Adrenal gland (tissue), 5 donors: ENCODE measurements around the gene SIK2.

ENCODE experiments used
- CTCF ChIP-seq, 6 experiments: fragments of 450-650 bp in 4 of 6; fragments of 200-600 bp in 2 of 6; sonication (generic) in 1 of 6; IDR thresholded peaks; 1 replicate in 5 of 6; 2 replicates in 1 of 6; pipeline versions ENCODE4 v1.5.1 to v1.8.0; 2016 to 2021; ENCODE audit warnings: antibody characterized with exemption in 6 of 6, mild to moderate bottlenecking in 2 of 6, moderate library complexity in 1 of 6
- POLR2A ChIP-seq, 2 donors: fragments of 450-650 bp; IDR thresholded peaks; one replicate each; pipeline ENCODE4 v1.6.1; 2017; ENCODE audit warnings: antibody characterized with exemption in 2 of 2, mild to moderate bottlenecking in 2 of 2, moderate library complexity in 1 of 2
- donor health status: DM: no; HTN: no; CAD: no.

- TF ChIP-seq CTCF (IDR thresholded peaks at IDR 0.05) (no peak), POLR2A (IDR thresholded peaks at IDR 0.05) (no peak)
Measured at GRCh38 chr11:111637885-111638284, 35.6 kb downstream of the SIK2 start.
